ENCODE data around the gene SLC7A10. TPM values are rescaled to one million over a fixed set of nuclear protein-coding genes. Genes with fewer than 3 reads are reported as not detected.

The SLC7A10 gene
- total RNA-seq, 3 donors from 2014 or later (not counting 1 experiment from before 2014, with no cell fraction given): not detected

- no peak for ATAC-seq
- intact Hi-C loops (cut with micrococcal nuclease): loop anchor here (2.0 kb wide), 1 partner anchor 95 kb away; the partner anchor contains the start of gene GPATCH1
- H3K36me3 Mint-ChIP-seq: peaks cover 7% of the 10 kb centered on the region
- peak overlapping the region; percentile 100 for H3K4me3 Mint-ChIP-seq
- peak; percentile 23 to 55 for DNase-seq
- H3K9me3 Mint-ChIP-seq: no peaks in the 10 kb centered on the region
- TF ChIP-seq CTCF (IDR thresholded peaks at IDR 0.05): no peak
- H3K9me3 ChIP-seq (ENCODE audit: control insufficient read depth, insufficient read depth, low read length): no peaks in the 10 kb centered on the region
- peaks cover 48 to 57% of the 10 kb centered on the region in 2 donors for H3K4me1 Mint-ChIP-seq
- peak overlapping the region; percentile 100 for H3K27ac Mint-ChIP-seq
- peaks cover 39% of the 10 kb centered on the region for H3K4me1 ChIP-seq (ENCODE audit: control insufficient read depth, insufficient read depth, low read length)
- H3K36me3 ChIP-seq (ENCODE audit: control insufficient read depth, insufficient read depth, low read length): no peaks in the 10 kb centered on the region
- peak overlapping the region; percentile 85 for H3K4me3 ChIP-seq (ENCODE audit: low read length)
- WGBS (ENCODE audit: insufficient coverage): 13% methylated on average over 25 of the region's 25 CpGs
- H3K27me3 Mint-ChIP-seq (ENCODE audit: low read depth in 2 of 2): peaks cover 5 to 6% of the 10 kb centered on the region in 2 donors
- H3K27me3 ChIP-seq (ENCODE audit: control insufficient read depth, insufficient read depth, low read length): no peaks in the 10 kb centered on the region
- peak overlapping the region; percentile 86 for H3K27ac ChIP-seq (ENCODE audit: low read length)
Observed at GRCh38 chr19:33175886-33176669, 49.6 kb downstream of the SLC7A10 start.

GRCh38 chr19:33175156-33175782 lies 50.4 kb downstream of the SLC7A10 start:
- peaks cover 5 to 6% of the 10 kb centered on the region in 2 donors for H3K27me3 Mint-ChIP-seq (ENCODE audit: low read depth in 2 of 2)
- no peak overlapping the region for H3K27ac ChIP-seq (ENCODE audit: low read length)
- H3K36me3 ChIP-seq (ENCODE audit: control insufficient read depth, insufficient read depth, low read length): no peaks in the 10 kb centered on the region
- intact Hi-C loops (cut with micrococcal nuclease): no loop called here
- 92% methylated on average over 10 of the region's 10 CpGs for WGBS (ENCODE audit: insufficient coverage)
- H3K36me3 Mint-ChIP-seq: peaks cover 7% of the 10 kb centered on the region
- no peaks in the 10 kb centered on the region for H3K9me3 Mint-ChIP-seq
- peak overlapping the region; percentile 100 for H3K27ac Mint-ChIP-seq
- H3K4me1 ChIP-seq (ENCODE audit: control insufficient read depth, insufficient read depth, low read length): peaks cover 39% of the 10 kb centered on the region
- peaks cover 48 to 57% of the 10 kb centered on the region in 2 donors for H3K4me1 Mint-ChIP-seq
- H3K27me3 ChIP-seq (ENCODE audit: control insufficient read depth, insufficient read depth, low read length): no peaks in the 10 kb centered on the region
- ATAC-seq: no peak
- no peak overlapping the region for H3K4me3 ChIP-seq (ENCODE audit: low read length)
- TF ChIP-seq CTCF (IDR thresholded peaks at IDR 0.05): no peak
- H3K4me3 Mint-ChIP-seq: peak overlapping the region; percentile 100
- no peaks in the 10 kb centered on the region for H3K9me3 ChIP-seq (ENCODE audit: control insufficient read depth, insufficient read depth, low read length)
- DNase-seq: no peak

- 99% methylated on average over 5 of the region's 5 CpGs for WGBS (ENCODE audit: insufficient coverage)
- Histone ChIP-seq H3K4me3 (ENCODE audit: low read length) (no peak overlapping the region), H3K27ac (ENCODE audit: low read length) (no peak overlapping the region), H3K4me1 (ENCODE audit: control insufficient read depth, insufficient read depth, low read length) (peaks cover 39% of the 10 kb centered on the region), H3K27me3 (ENCODE audit: control insufficient read depth, insufficient read depth, low read length) (no peaks in the 10 kb centered on the region), H3K36me3 (ENCODE audit: control insufficient read depth, insufficient read depth, low read length) (no peaks in the 10 kb centered on the region), H3K9me3 (ENCODE audit: control insufficient read depth, insufficient read depth, low read length) (no peaks in the 10 kb centered on the region)
- Mint-ChIP-seq H3K27ac (peak overlapping the region in 1 of 2 donors; percentile 100), H3K36me3 (peaks cover 7% of the 10 kb centered on the region), H3K4me3 (no peak overlapping the region), H3K9me3 (no peaks in the 10 kb centered on the region), H3K4me1 (peaks cover 47 to 57% of the 10 kb centered on the region in 2 donors), H3K27me3 (ENCODE audit: low read depth in 2 of 2) (peaks cover 5 to 6% of the 10 kb centered on the region in 2 donors)
- ATAC-seq: no peak
- TF ChIP-seq CTCF (IDR thresholded peaks at IDR 0.05): no peak
- DNase-seq: no peak
- intact Hi-C loops (cut with micrococcal nuclease): no loop called here
Observed at GRCh38 chr19:33174186-33174585, 51.5 kb downstream of the SLC7A10 start.

Data from natural killer cell (primary cell).